ENCODE results near the gene SLC17A8.

Gene SLC17A8

DNA sequence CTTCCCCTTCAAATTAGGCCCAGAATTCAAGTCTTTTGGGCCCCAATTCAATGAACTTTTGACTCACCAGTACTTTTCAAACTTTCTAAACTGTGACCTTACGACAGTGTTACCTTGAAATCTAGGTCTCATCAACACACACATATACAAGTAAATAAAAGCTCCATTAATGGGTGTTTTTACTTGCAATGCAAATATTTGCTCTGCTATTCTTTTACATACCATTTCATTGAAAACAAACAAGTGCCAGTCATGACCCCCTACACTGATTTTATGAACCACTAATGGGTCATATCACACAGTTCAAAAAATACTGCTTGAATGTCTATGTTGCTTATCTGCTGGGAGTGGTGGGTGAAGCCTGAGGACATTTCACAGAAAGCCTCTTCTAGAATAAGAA is 107.7 kb downstream of the SLC17A8 start:
- FAIRE-seq (no peak), DNase-seq (ENCODE audit: insufficient read length, low spot score) (no peak)

- FAIRE-seq = no peak
- no peak for DNase-seq (ENCODE audit: insufficient read length, low spot score)
Observed at GRCh38 chr12:100468126-100468525, 111.3 kb downstream of the SLC17A8 start.

All from HTR-8/SVneo (cell line).